K562 (cell line): ENCODE measurements around the gene MT1E. TPM values are rescaled to one million over a fixed set of nuclear protein-coding genes. Genes with fewer than 3 reads are reported as not detected.

ENCODE experiments used
- ATAC-seq: fragments of 200-7000 bp; cut with Tn5 transposase; 3 replicates; pipeline ENCODE4 v1.9.1; 2020; ENCODE audit warnings: moderate library complexity
- BruUV-seq: library from RNA; stranded (reverse); fragments of 400-500 nt; replicated peaks from 2 replicates; lab custom pipeline; 2021; lab: Mats Ljungman, UMichigan
- CTCF ChIA-PET: fragments of 300-600 bp; formaldehyde crosslinking; extraction: SDS; loops from one replicate; lab custom pipeline; 2021; ENCODE audit warnings: low intra/inter-chr PET ratio; lab: Yijun Ruan, JAX
- POLR2A ChIA-PET: fragments of 300-600, 350-650 bp; sonication (Branson Sonifier 250); formaldehyde crosslinking; extraction: SDS; loops from one replicate; lab custom pipeline; 2021; ENCODE audit warnings: antibody characterized with exemption, inconsistent platforms; lab: Yijun Ruan, JAX
- DNase-seq, 4 experiments: peaks; one replicate each; pipeline versions ENCODE4 v3.0.0 to v3.0.0-alpha.2; 2011 to 2018; ENCODE audit warnings: low spot score in 3 of 4, mixed read lengths in 3 of 4; ENCODE audit errors: extremely low read depth in 1 of 4
- FAIRE-seq: peaks from 2 replicates; lab custom pipeline; 2011; peaks lifted over from hg19 to GRCh38; lab: Jason Lieb, UNC
- H2AFZ ChIP-seq: 2 replicates; pipeline ENCODE4 v1.6.0; 2011; ENCODE audit warnings: low read depth, low read length, control low read depth, inconsistent platforms
- H3K27ac ChIP-seq: fragments of 200-600 bp; 3 replicates; pipeline ENCODE4 v1.8.0; 2011; ENCODE audit warnings: low read depth, mild to moderate bottlenecking, control low read depth, inconsistent platforms, low read length, moderate library complexity, mixed read lengths; ENCODE audit errors: extremely low read depth
- H3K27me3 ChIP-seq, 2 experiments: fragments of 300-600 bp in 1 of 2; 2 replicates in 1 of 2; 3 replicates in 1 of 2; pipeline versions ENCODE4 v1.6.0 to v1.8.0; 2011; ENCODE audit warnings: inconsistent platforms in 2 of 2, low read length in 2 of 2, mild to moderate bottlenecking in 1 of 2, mixed read lengths in 1 of 2, moderate library complexity in 1 of 2; ENCODE audit not compliant: control insufficient read depth in 2 of 2, insufficient read depth in 2 of 2
- H3K36me3 ChIP-seq: fragments of 300-600 bp; 3 replicates; pipeline ENCODE4 v1.8.0; 2011; ENCODE audit warnings: mild to moderate bottlenecking, low read length, inconsistent platforms; ENCODE audit not compliant: control insufficient read depth, insufficient read depth
- H3K4me1 ChIP-seq, 2 experiments: fragments of 200-600 bp in 1 of 2; replicated peaks in 1 of 2; 2 replicates in 1 of 2; 3 replicates in 1 of 2; pipeline versions ENCODE4 v1.5.1 to v1.8.0; 2011; ENCODE audit warnings: inconsistent platforms in 2 of 2, low read length in 2 of 2, mild to moderate bottlenecking in 1 of 2, mixed read lengths in 1 of 2, moderate library complexity in 1 of 2; ENCODE audit not compliant: control insufficient read depth in 2 of 2, insufficient read depth in 2 of 2
- H3K4me2 ChIP-seq: 2 replicates; pipeline ENCODE4 v1.6.1; 2011; ENCODE audit warnings: low read length, control low read depth, inconsistent platforms, mixed read lengths; ENCODE audit not compliant: insufficient read depth
- H3K4me3 ChIP-seq: fragments of 200-600 bp; sonication (generic), shearing (Covaris generic); 2 replicates; pipeline ENCODE4 v1.5.1; 2016; ENCODE audit warnings: control low read depth, inconsistent platforms
- H3K79me2 ChIP-seq: fragments of 200-600 bp; 3 replicates; pipeline ENCODE4 v1.8.0; 2011; ENCODE audit warnings: low read length, inconsistent platforms; ENCODE audit not compliant: control insufficient read depth, insufficient read depth
- H3K9ac ChIP-seq, 2 experiments: 2 replicates each; pipeline versions ENCODE4 v1.6.0 to v1.6.1; 2011; ENCODE audit warnings: low read depth in 2 of 2, low read length in 2 of 2, control low read depth in 1 of 2, inconsistent platforms in 1 of 2, mild to moderate bottlenecking in 1 of 2, mixed read lengths in 1 of 2; ENCODE audit not compliant: insufficient read depth in 1 of 2
- H3K9me1 ChIP-seq: one replicate; pipeline ENCODE4 v1.6.0; 2011; ENCODE audit warnings: inconsistent platforms, mild to moderate bottlenecking, low read length, moderate library complexity; ENCODE audit not compliant: control insufficient read depth, insufficient read depth
- H3K9me3 ChIP-seq: replicated peaks from 2 replicates; pipeline ENCODE4 v1.5.1; 2011; ENCODE audit warnings: low read depth, low read length, inconsistent platforms; ENCODE audit not compliant: control insufficient read depth, insufficient read depth
- H4K20me1 ChIP-seq: replicated peaks from 2 replicates; pipeline ENCODE4 v1.6.1; 2011; ENCODE audit warnings: low read length, inconsistent platforms, mixed read lengths; ENCODE audit not compliant: control insufficient read depth, insufficient read depth
- FOXO4 ChIP-seq: fragments of 450-650 bp; formaldehyde crosslinking; IDR thresholded peaks from 2 replicates; pipeline ENCODE4 v1.4.0; 2020; ENCODE audit warnings: mild to moderate bottlenecking, moderate library complexity
- HNRNPLL ChIP-seq: fragments of 200-400 bp; formaldehyde crosslinking; IDR thresholded peaks from 2 replicates; pipeline ENCODE4 v1.6.1; 2017; ENCODE audit warnings: low read length, low read depth, mild to moderate bottlenecking; ENCODE audit not compliant: poor library complexity, severe bottlenecking
- NCOA1 ChIP-seq: fragments of 450-650 bp; IDR thresholded peaks from 2 replicates; pipeline ENCODE4 v1.6.1; 2016; ENCODE audit warnings: low read depth
- NRF1 ChIP-seq, 2 experiments: fragments of 450-650 bp; IDR thresholded peaks in 1 of 2; conservative IDR thresholded peaks in 1 of 2; 2 replicates each; pipeline ENCODE4 v1.6.1; 2014; ENCODE audit warnings: mild to moderate bottlenecking in 2 of 2
- WGBS: fragments of 100-300 bp; shearing (Covaris generic); methylation state at CpG from one replicate; pipeline ENCODE4 v1.1.6; 2016; ENCODE audit warnings: low coverage, mixed read lengths; ENCODE audit not compliant: insufficient coverage; ENCODE audit errors: missing lambda C conversion rate; 5-methylcytosine and 5-hydroxymethylcytosine counted together
- in situ Hi-C: fragments of 300-500 bp; cut with MboI; formaldehyde crosslinking; loops from 4 replicates; pipeline ENCODE4 v1.15.0; 2018; ENCODE audit warnings: inconsistent platforms, mixed read lengths
- intact Hi-C: fragments of 100-400 bp; cut with micrococcal nuclease; formaldehyde crosslinking; loops from 2 replicates; pipeline ENCODE4 v1.14.2; 2022
- polyA plus RNA-seq, 8 experiments: library from polyadenylated mRNA; depleted of rRNA in 4 of 8; stranded (reverse) in 5 of 8; unstranded in 3 of 8; fragments of >200 nt; fragmentation: Nextera tagmentation in 2 of 8; fragmentation: Illumina TruSeq in 1 of 8; extraction: Ambion mirVana in 2 of 8; extraction: Trizol in 1 of 8; gene quantifications; 2 replicates each; pipeline versions ENCODE4 v1.2.1 to v1.2.3, GENCODE V29; 2011 to 2014; ENCODE audit warnings: inconsistent platforms in 1 of 8, missing spikeins in 1 of 8
- total RNA-seq, 7 experiments: library from RNA; depleted of rRNA in 6 of 7; stranded (reverse); fragments of >200 nt in 6 of 7; fragmentation: Illumina TruSeq in 2 of 7; extraction: Trizol in 2 of 7; gene quantifications; 2 replicates each; pipeline versions ENCODE4 v1.2.1 to v1.2.3, GENCODE V29; 2011 to 2021; ENCODE audit warnings: low replicate concordance in 1 of 7
- TF ChIP-seq, protein P1 (sequence below): fragments of 250-450 bp; sonication (Bioruptor Pico); IDR thresholded peaks from 2 replicates; pipeline ENCODE4 v1.8.0; 2022; ENCODE audit warnings: moderate library complexity, mild to moderate bottlenecking, inconsistent platforms

The MT1E gene
- total and polyA plus RNA-seq, 9 of the 15 experiments (the other 6 are each of a cell fraction or from before 2014, with no cell fraction given) = 0.29 to 0.81 (median 0.46) TPM; not detected in 3

DNA sequence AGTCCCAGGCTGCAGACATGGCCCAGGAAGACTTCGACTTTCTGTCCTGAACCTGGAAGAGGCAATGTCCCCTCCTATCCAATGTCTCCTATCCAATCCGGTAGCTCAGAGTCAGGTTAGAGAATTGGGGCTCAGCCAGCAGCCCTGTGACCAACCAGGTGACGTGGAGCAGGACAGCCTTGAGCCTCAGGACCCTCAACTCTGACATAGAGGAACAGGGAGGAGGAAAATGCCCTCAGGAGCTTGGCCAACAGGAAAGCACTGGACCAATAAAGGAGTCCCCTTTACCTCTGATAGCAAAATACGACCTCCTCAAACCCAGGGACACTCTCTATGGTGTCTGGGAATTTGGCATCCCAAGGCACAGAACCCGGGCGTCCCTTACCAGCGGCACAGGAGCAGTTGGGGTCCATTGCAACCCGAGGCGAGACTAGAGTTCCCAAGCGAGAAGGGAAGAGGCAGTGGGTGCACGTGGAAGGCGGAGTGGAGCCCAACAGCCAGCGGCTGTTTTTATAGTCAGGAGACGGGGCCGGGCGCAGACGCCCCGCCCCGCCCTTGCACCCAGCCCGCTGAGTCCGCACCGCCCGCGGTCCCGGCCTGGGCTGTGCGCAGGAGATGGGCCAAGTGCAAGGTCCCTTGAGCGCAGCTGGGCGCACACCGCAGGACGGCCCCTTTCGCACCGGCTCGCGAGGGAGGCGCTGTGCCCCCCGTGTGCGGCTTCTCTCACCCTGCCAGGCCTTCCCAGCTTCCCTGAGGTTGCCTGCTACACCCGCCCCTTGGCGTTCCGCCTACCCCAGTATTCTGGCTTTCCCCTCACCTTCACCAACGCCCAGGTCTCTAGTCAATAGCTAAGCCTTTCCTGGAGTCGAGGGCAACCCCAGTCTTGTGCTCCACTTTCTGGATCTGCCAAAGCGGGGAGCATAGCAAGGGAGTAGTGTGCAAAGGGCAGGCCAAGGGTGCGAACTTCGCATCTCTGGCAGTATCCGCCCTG is 42.3 kb downstream of the MT1E start, which contains the start of gene MT1G:
MT1G (minus strand) TSS at position 485 of the 991 bp plus-strand sequence; CDS start at position 413, 72 bp downstream.
- ATAC-seq (peak; percentile 67; the same call in 2 of the 3 replicates), DNase-seq (peak in 1 of 4 experiments; percentile 32)
- CTCF ChIA-PET = no interaction called here

More for the DNA sequence above, 42.3 kb downstream of the MT1E start, which contains the start of gene MT1G:
- Histone ChIP-seq H3K9ac (no peak within 1 kb of the TSS), H3K36me3 (no peaks in the 10 kb centered on the region), H3K27me3 (peaks cover 50 to 57% of the 10 kb centered on the region in 2 experiments), H3K79me2 (no peaks in the 10 kb centered on the region), H3K9me3 (no peaks in the 10 kb centered on the region), H3K4me2 (no peak within 1 kb of the TSS), H2AFZ (no peak within 1 kb of the TSS), H3K9me1 (no peaks in the 10 kb centered on the region), H3K27ac (no peak within 1 kb of the TSS), H3K4me3 (no peak within 1 kb of the TSS), H4K20me1 (peaks cover 11% of the 10 kb centered on the region; the same call in 1 of the 2 replicates), H3K4me1 (peaks cover 0 to 9% of the 10 kb centered on the region in 2 experiments; a peak in 1 of 5 replicates)
- TF ChIP-seq HNRNPLL (no peak), NCOA1 (no peak), NRF1 (conservative IDR thresholded peaks at IDR 0.05 in 1 of 2, IDR thresholded peaks at IDR 0.05 in 1 of 2) (peak; percentile 21 to 32; a peak in 2 of 4 replicates), FOXO4 (no peak)
- TF ChIP-seq, protein P1, sequence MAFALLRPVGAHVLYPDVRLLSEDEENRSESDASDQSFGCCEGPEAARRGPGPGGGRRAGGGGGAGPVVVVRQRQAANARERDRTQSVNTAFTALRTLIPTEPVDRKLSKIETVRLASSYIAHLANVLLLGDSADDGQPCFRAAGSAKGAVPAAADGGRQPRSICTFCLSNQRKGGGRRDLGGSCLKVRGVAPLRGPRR (CRISPR knock-in tag) = no peak
- POLR2A ChIA-PET = interaction anchor here (0.9 kb wide), 1 partner anchor 19 kb away, joined by 4 read pairs; no protein-coding TSS in a partner anchor
- in situ Hi-C loops (no loop called here), intact Hi-C loops (no loop called here)
- BruUV-seq = no TSS peak
- WGBS = 2% methylated on average over 32 of the region's 46 CpGs
- FAIRE-seq = no peak
